Endodermal cell (in vitro differentiated cells): ENCODE results near the gene MUC6. TPM values are rescaled to one million over a fixed set of nuclear protein-coding genes. Genes with fewer than 3 reads are reported as not detected.

ENCODE experiments used
- DNase-seq: peaks from one replicate; pipeline ENCODE4 v3.0.0-alpha.2; 2017
- H3K27ac ChIP-seq: 2 replicates; pipeline ENCODE4 v1.5.1; 2013; ENCODE audit warnings: mild to moderate bottlenecking, low read depth, low read length, moderate library complexity
- H3K27me3 ChIP-seq: 2 replicates; pipeline ENCODE4 v1.6.1; 2013; ENCODE audit warnings: mild to moderate bottlenecking, low read length, moderate library complexity; ENCODE audit not compliant: insufficient read depth, control insufficient read depth, poor library complexity, severe bottlenecking
- H3K36me3 ChIP-seq: 2 replicates; pipeline ENCODE4 v1.7.0; 2013; ENCODE audit warnings: mild to moderate bottlenecking, low read length, moderate library complexity; ENCODE audit not compliant: control insufficient read depth, insufficient read depth
- H3K4me1 ChIP-seq: one replicate; pipeline ENCODE4 v1.7.0; 2013; ENCODE audit warnings: low read length; ENCODE audit not compliant: control insufficient read depth, insufficient read depth
- H3K4me3 ChIP-seq: 2 replicates; pipeline ENCODE4 v1.5.1; 2013; ENCODE audit warnings: mild to moderate bottlenecking, low read length, moderate library complexity
- H3K9ac ChIP-seq: 2 replicates; pipeline ENCODE4 v1.6.1; 2013; ENCODE audit warnings: mild to moderate bottlenecking, low read length, moderate library complexity; ENCODE audit not compliant: poor library complexity, severe bottlenecking; ENCODE audit errors: extremely low read depth
- H3K9me3 ChIP-seq: 2 replicates; pipeline ENCODE4 v1.6.1; 2013; ENCODE audit warnings: mild to moderate bottlenecking, low read length, moderate library complexity; ENCODE audit not compliant: control insufficient read depth
- H3K27ac Mint-ChIP-seq: 2 replicates; pipeline ENCODE4 v1.8.0; 2020; ENCODE audit warnings: mixed read lengths
- H3K27me3 Mint-ChIP-seq: 2 replicates; pipeline ENCODE4 v1.8.0; 2021; ENCODE audit warnings: mild to moderate bottlenecking, mixed read lengths; ENCODE audit not compliant: insufficient read depth
- H3K36me3 Mint-ChIP-seq: 2 replicates; pipeline ENCODE4 v1.8.0; 2020; ENCODE audit warnings: low read depth, mixed read lengths
- H3K4me1 Mint-ChIP-seq: 2 replicates; pipeline ENCODE4 v1.8.0; 2020; ENCODE audit warnings: mixed read lengths
- H3K4me3 Mint-ChIP-seq: 2 replicates; pipeline ENCODE4 v1.8.0; 2020; ENCODE audit warnings: mild to moderate bottlenecking, moderate library complexity, mixed read lengths
- H3K9me3 Mint-ChIP-seq: 2 replicates; pipeline ENCODE4 v1.8.0; 2020; ENCODE audit warnings: mild to moderate bottlenecking, mixed read lengths
- WGBS, 2 experiments: methylation state at CpG; one replicate each; pipeline versions ENCODE4 v1.1.5 to v1.1.7; 2013; ENCODE audit warnings: missing lambda C conversion rate in 2 of 2, mixed read lengths in 1 of 2; ENCODE audit not compliant: insufficient coverage in 1 of 2, insufficient read length in 1 of 2; 5-methylcytosine and 5-hydroxymethylcytosine counted together
- total RNA-seq, 2 donors: library from RNA; stranded (reverse); fragmentation: NEBNext Ultra II Directional in 1 of 2; extraction: Animal tissue kit (Norgen Biotek cat#: 25700) in 1 of 2; gene quantifications; 2 replicates in 1 of 2; 3 replicates in 1 of 2; pipeline ENCODE4 v1.2.1, GENCODE V29; 2021
- TF ChIP-seq, protein P1 (sequence below): fragments of 200-600 bp; sonication (generic); conservative IDR thresholded peaks from 2 replicates; pipeline ENCODE4 v1.5.0; 2021; ENCODE audit warnings: antibody characterized with exemption, mild to moderate bottlenecking

The MUC6 gene
- total RNA-seq, 2 donors from 2014 or later = 0.26 to 0.40 TPM

DNA sequence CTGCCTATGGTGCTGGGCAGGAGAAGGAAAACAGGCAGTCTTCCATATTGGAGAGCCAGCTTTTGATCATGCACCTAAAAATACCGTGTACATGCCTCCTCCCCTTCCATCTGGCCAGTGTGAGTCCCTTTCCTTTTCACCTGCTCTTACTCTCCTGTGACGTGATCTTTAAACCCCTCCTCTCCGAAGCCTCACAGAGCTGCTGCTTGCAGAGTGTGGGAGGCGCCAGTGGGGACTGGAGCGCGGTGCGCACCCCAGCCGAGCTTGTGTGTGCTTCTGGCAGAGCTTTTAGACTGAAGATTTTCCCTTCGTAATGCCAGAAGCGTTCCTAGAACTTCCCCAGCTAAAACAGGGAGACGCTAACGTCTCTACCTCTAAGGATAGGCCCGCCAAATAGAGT is 29.8 kb downstream of the MUC6 start:
- Histone ChIP-seq H3K9me3 (no peaks in the 10 kb centered on the region), H3K4me3 (no peak overlapping the region), H3K27ac (no peak overlapping the region), H3K36me3 (peaks cover 58% of the 10 kb centered on the region), H3K4me1 (no peaks in the 10 kb centered on the region), H3K9ac (no peak overlapping the region), H3K27me3 (no peaks in the 10 kb centered on the region)
- Mint-ChIP-seq H3K27me3 (no peaks in the 10 kb centered on the region), H3K4me3 (no peak overlapping the region), H3K36me3 (peaks cover 66% of the 10 kb centered on the region), H3K4me1 (no peaks in the 10 kb centered on the region), H3K9me3 (no peaks in the 10 kb centered on the region), H3K27ac (peak overlapping the region; percentile 52)
- 94 to 95% methylated on average over 9 to 13 of the region's 13 CpGs for WGBS, 2 experiments
- no peak for DNase-seq
- TF ChIP-seq, protein P1, sequence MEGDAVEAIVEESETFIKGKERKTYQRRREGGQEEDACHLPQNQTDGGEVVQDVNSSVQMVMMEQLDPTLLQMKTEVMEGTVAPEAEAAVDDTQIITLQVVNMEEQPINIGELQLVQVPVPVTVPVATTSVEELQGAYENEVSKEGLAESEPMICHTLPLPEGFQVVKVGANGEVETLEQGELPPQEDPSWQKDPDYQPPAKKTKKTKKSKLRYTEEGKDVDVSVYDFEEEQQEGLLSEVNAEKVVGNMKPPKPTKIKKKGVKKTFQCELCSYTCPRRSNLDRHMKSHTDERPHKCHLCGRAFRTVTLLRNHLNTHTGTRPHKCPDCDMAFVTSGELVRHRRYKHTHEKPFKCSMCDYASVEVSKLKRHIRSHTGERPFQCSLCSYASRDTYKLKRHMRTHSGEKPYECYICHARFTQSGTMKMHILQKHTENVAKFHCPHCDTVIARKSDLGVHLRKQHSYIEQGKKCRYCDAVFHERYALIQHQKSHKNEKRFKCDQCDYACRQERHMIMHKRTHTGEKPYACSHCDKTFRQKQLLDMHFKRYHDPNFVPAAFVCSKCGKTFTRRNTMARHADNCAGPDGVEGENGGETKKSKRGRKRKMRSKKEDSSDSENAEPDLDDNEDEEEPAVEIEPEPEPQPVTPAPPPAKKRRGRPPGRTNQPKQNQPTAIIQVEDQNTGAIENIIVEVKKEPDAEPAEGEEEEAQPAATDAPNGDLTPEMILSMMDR = no peak

DNA sequence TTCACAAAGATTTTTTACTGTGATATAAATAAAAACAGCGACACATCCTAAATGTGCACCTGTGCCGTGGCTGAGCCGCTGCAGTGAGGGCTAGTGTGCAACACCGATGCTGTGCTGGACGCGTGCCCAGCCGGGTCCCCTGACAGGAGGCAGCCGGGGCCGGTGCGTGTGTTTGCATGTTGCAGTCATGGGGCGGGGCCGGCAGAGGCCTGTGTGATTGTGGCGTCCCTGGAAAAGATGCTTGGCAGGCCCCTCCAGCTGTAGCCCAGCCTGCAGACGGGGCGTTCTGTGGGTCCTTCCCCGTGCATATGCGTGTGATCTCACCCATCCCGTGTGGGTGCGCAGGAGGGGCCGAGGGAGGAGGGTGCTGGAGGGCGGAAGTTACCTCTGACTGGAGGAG is 30.6 kb downstream of the MUC6 start:
- Mint-ChIP-seq H3K27ac (peak overlapping the region; percentile 42), H3K36me3 (peaks cover 68% of the 10 kb centered on the region), H3K4me1 (no peaks in the 10 kb centered on the region), H3K27me3 (no peaks in the 10 kb centered on the region), H3K4me3 (no peak overlapping the region), H3K9me3 (no peaks in the 10 kb centered on the region)
- Histone ChIP-seq H3K9ac (no peak overlapping the region), H3K36me3 (peaks cover 62% of the 10 kb centered on the region), H3K9me3 (no peaks in the 10 kb centered on the region), H3K4me3 (no peak overlapping the region), H3K4me1 (no peaks in the 10 kb centered on the region), H3K27ac (no peak overlapping the region), H3K27me3 (no peaks in the 10 kb centered on the region)
- 96 to 97% methylated on average over 16 to 21 of the region's 21 CpGs for WGBS, 2 experiments
- TF ChIP-seq, protein P1 = no peak
- DNase-seq = no peak

DNA sequence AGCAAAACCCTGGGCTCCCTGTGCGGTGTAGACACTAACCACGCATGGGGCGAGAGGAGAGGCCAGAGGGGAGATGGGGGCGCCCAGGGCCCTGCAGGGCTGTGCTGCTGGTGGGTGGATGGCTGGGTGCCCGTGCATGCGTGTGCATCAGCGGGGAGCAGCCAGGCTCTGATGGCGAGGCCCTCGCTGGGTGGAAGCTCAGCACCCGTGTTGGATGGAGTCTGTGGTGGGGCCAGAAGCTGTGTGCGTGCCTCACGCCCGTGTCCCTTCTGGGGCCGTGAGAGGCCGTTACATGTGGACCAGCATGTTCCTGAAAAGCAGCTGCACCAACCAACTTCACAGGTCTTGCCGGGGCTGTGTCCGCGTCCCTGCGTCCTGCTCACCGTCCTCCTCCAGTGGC is 33.4 kb downstream of the MUC6 start:
- H3K9me3 ChIP-seq = no peaks in the 10 kb centered on the region
- Mint-ChIP-seq H3K4me1 (no peaks in the 10 kb centered on the region), H3K27ac (no peak overlapping the region), H3K36me3 (peaks cover 72% of the 10 kb centered on the region), H3K27me3 (no peaks in the 10 kb centered on the region), H3K4me3 (no peak overlapping the region), H3K9me3 (no peaks in the 10 kb centered on the region)
- DNase-seq = no peak
- peaks cover 56% of the 10 kb centered on the region for H3K36me3 ChIP-seq
- no peaks in the 10 kb centered on the region for H3K4me1 ChIP-seq
- TF ChIP-seq, protein P1 = no peak
- no peak overlapping the region for H3K27ac ChIP-seq
- no peak overlapping the region for H3K4me3 ChIP-seq
- no peaks in the 10 kb centered on the region for H3K27me3 ChIP-seq
- no peak overlapping the region for H3K9ac ChIP-seq
- 92 to 94% methylated on average over 16 to 20 of the region's 20 CpGs for WGBS, 2 experiments
